GM18951 (cell line): Measurements from ENCODE around the gene SWSAP1.
"Not testable (repeated sequence)": the region's sequence is repeated elsewhere in the genome, so short reads cannot be mapped to it uniquely, and the experiment has no call there.

ENCODE experiments used
- POLR2A ChIP-seq: IDR thresholded peaks from 4 replicates; pipeline ENCODE4 v1.6.1; 2011; ENCODE audit warnings: mild to moderate bottlenecking; ENCODE audit not compliant: insufficient read length, insufficient read depth; ENCODE audit errors: extremely low read depth
- in situ Hi-C: fragments of 300-500 bp; cut with MboI; formaldehyde crosslinking; loops from one replicate; pipeline ENCODE4 v1.12.0; 2022; ENCODE audit warnings: low sequenced_read_pairs, mixed read lengths, inconsistent platforms; ENCODE audit not compliant: unreplicated experiment

Gene SWSAP1

GRCh38 chr19:11378319-11379189, 4.1 kb downstream of the SWSAP1 start:
- in situ Hi-C loops = no loop called here
- no peak for TF ChIP-seq POLR2A

- in situ Hi-C loops = not testable (repeated sequence)
Measured at GRCh38 chr19:11379269-11379845, 4.9 kb downstream of the SWSAP1 start.

- in situ Hi-C loops = no loop called here
- no peak for TF ChIP-seq POLR2A
Measured at GRCh38 chr19:11379857-11380350, 5.4 kb downstream of the SWSAP1 start.

GRCh38 chr19:11380653-11381537, 6.4 kb downstream of the SWSAP1 start:
- TF ChIP-seq POLR2A = peak; percentile 89
- in situ Hi-C loops = no loop called here

- TF ChIP-seq POLR2A = no peak
- in situ Hi-C loops = no loop called here
Measured at GRCh38 chr19:11382898-11383705, 8.6 kb downstream of the SWSAP1 start.

- in situ Hi-C loops = no loop called here
- no peak for TF ChIP-seq POLR2A
Measured at GRCh38 chr19:11383706-11384048, 9.2 kb downstream of the SWSAP1 start.

GRCh38 chr19:11384778-11385129, 10.3 kb downstream of the SWSAP1 start:
- TF ChIP-seq POLR2A = no peak
- in situ Hi-C loops = no loop called here

- in situ Hi-C loops = no loop called here
Measured at GRCh38 chr19:11387162-11388034, 12.9 kb downstream of the SWSAP1 start.

GRCh38 chr19:11390359-11390758, 15.9 kb downstream of the SWSAP1 start:
- TF ChIP-seq POLR2A = no peak
- in situ Hi-C loops = no loop called here

More at GRCh38 chr19:11387162-11388034, 12.9 kb downstream of the SWSAP1 start:
- TF ChIP-seq POLR2A = no peak

GRCh38 chr19:11390933-11391680, 16.6 kb downstream of the SWSAP1 start:
- in situ Hi-C loops = no loop called here
- no peak for TF ChIP-seq POLR2A

GRCh38 chr19:11397089-11397610, 22.7 kb downstream of the SWSAP1 start:
- no peak for TF ChIP-seq POLR2A
- in situ Hi-C loops = no loop called here
